ENCODE results near the gene EIF2S2.

DNA sequence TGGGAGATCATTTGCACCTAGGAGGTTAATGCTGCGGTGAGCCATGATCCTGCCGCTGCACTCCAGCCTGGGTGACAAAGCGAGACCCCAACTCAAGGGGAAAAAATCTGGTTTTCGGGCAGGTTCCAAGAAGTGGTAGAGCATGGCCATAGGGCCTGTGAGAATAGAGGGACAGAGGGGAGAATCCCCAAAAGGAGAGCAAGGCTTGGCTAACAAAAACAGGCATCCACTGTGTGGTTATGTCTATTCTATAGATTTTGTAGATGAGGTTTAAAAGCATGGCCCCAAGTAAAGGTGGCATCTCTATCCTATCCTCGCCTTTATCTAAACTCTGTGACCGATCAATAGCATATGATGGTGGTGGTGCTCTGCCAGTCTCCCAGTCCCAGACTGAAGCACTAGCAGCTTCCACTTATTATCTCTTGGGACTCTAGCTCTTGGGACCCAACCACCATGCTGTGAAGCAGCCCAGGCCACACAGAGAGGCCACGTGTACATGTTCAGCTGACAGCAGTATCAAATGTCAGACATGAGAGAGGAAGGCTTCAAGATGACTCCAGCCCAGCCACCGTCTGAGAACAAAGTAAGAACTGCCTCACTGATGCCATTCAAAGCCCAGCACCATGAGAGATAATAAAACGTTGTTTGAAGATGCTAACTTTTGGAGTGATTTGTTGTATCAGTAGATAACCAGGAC lies 27.7 kb downstream of the EIF2S2 start:
- TF ChIP-seq, protein P1, sequence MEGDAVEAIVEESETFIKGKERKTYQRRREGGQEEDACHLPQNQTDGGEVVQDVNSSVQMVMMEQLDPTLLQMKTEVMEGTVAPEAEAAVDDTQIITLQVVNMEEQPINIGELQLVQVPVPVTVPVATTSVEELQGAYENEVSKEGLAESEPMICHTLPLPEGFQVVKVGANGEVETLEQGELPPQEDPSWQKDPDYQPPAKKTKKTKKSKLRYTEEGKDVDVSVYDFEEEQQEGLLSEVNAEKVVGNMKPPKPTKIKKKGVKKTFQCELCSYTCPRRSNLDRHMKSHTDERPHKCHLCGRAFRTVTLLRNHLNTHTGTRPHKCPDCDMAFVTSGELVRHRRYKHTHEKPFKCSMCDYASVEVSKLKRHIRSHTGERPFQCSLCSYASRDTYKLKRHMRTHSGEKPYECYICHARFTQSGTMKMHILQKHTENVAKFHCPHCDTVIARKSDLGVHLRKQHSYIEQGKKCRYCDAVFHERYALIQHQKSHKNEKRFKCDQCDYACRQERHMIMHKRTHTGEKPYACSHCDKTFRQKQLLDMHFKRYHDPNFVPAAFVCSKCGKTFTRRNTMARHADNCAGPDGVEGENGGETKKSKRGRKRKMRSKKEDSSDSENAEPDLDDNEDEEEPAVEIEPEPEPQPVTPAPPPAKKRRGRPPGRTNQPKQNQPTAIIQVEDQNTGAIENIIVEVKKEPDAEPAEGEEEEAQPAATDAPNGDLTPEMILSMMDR (conservative IDR thresholded peaks at IDR 0.05 in 1 of 2, IDR thresholded peaks at IDR 0.05 in 1 of 2; ENCODE audit: low read depth in 1 of 2, low read length in 2 of 2), result no peak
- TF ChIP-seq EZH2 (IDR thresholded peaks at IDR 0.05; ENCODE audit: low read length, missing control alignments), result no peak
